Small intestine (tissue), 7 donors: ENCODE data around the gene CSPG4. TPM values are rescaled to one million over a fixed set of nuclear protein-coding genes. Genes with fewer than 3 reads are reported as not detected.

Experiments used
- DNase-seq, 2 donors: peaks; one replicate each; pipeline versions ENCODE4 v3.0.0 to v3.0.0-alpha.2; 2013
- FAIRE-seq: peaks from 2 replicates; lab custom pipeline; 2012; peaks lifted over from hg19 to GRCh38; lab: Jason Lieb, UNC
- H3K27ac ChIP-seq, 3 donors: one replicate each; pipeline ENCODE4 v1.5.1; 2013; ENCODE audit warnings: low read length in 2 of 3, mild to moderate bottlenecking in 2 of 3, control low read depth in 1 of 3, inconsistent platforms in 1 of 3, low read depth in 1 of 3, moderate library complexity in 1 of 3
- H3K27me3 ChIP-seq, 3 donors: one replicate each; pipeline ENCODE4 v1.6.1; 2013; ENCODE audit warnings: low read length in 3 of 3, inconsistent platforms in 1 of 3; ENCODE audit not compliant: control insufficient read depth in 3 of 3, insufficient read depth in 3 of 3
- H3K36me3 ChIP-seq, 3 donors: one replicate each; pipeline ENCODE4 v1.6.1; 2013; ENCODE audit warnings: low read length in 3 of 3, inconsistent platforms in 1 of 3, low read depth in 1 of 3, mild to moderate bottlenecking in 1 of 3, moderate library complexity in 1 of 3; ENCODE audit not compliant: control insufficient read depth in 3 of 3, insufficient read depth in 2 of 3
- H3K4me1 ChIP-seq, 3 donors: one replicate each; pipeline ENCODE4 v1.6.1; 2013; ENCODE audit warnings: low read length in 2 of 3, inconsistent platforms in 1 of 3, low read depth in 1 of 3, mild to moderate bottlenecking in 1 of 3, moderate library complexity in 1 of 3; ENCODE audit not compliant: control insufficient read depth in 3 of 3, insufficient read depth in 2 of 3
- H3K4me3 ChIP-seq, 3 donors: one replicate each; pipeline ENCODE4 v1.5.1; 2013; ENCODE audit warnings: low read length in 3 of 3, control low read depth in 1 of 3, inconsistent platforms in 1 of 3, low read depth in 1 of 3, mild to moderate bottlenecking in 1 of 3, moderate library complexity in 1 of 3
- H3K9me3 ChIP-seq, 2 donors: one replicate each; pipeline ENCODE4 v1.6.1; 2013; ENCODE audit warnings: low read depth in 1 of 2, low read length in 1 of 2; ENCODE audit not compliant: control insufficient read depth in 2 of 2, insufficient read depth in 1 of 2
- WGBS, 3 donors: extraction: QIAGEN DNeasy Blood & Tissue Kit; methylation state at CpG; one replicate each; pipeline ENCODE4 v1.1.7; 2013; 5-methylcytosine and 5-hydroxymethylcytosine counted together
- polyA plus RNA-seq, 4 donors: library from polyadenylated mRNA; stranded (reverse) in 3 of 4; unstranded in 1 of 4; fragments of 200-250 nt in 3 of 4; fragments of 120-200 nt in 1 of 4; gene quantifications; one replicate each; pipeline versions ENCODE4 v1.2.1 to v1.2.3, GENCODE V29; 2013
- donor health status: healthy with polysubstance abuse.
- donor health status: control.
- donor health status: control.
- donor health status: Bipolar disorder and iron deficiency.
- donor health status: healthy.

CSPG4 gene
- polyA plus RNA-seq, 4 donors, result 0.22 to 7.2 (median 2.5) TPM

GRCh38 chr15:75729326-75730069, 16.9 kb upstream of the CSPG4 start:
- Histone ChIP-seq H3K4me3 (no peak overlapping the region), H3K9me3 (no peaks in the 10 kb centered on the region), H3K4me1 (peaks cover 0 to 13% (median 0%) of the 10 kb centered on the region in 3 donors), H3K27me3 (no peaks in the 10 kb centered on the region), H3K36me3 (peaks cover 0 to 7% (median 0%) of the 10 kb centered on the region in 3 donors), H3K27ac (no peak overlapping the region)
- DNase-seq (no peak), FAIRE-seq (no peak)
- WGBS, 3 donors, result 68 to 83% (median 75%) methylated on average over 10 of the region's 10 CpGs

GRCh38 chr15:75727851-75728715, 15.4 kb upstream of the CSPG4 start:
- Histone ChIP-seq H3K4me3 (no peak overlapping the region), H3K4me1 (peaks cover 2 to 24% (median 8%) of the 10 kb centered on the region in 3 donors), H3K27ac (no peak overlapping the region), H3K36me3 (peaks cover 0 to 2% (median 0%) of the 10 kb centered on the region in 3 donors), H3K9me3 (no peaks in the 10 kb centered on the region), H3K27me3 (no peaks in the 10 kb centered on the region)
- DNase-seq, result peak; percentile 50 to 59
- 16 to 51% (median 30%) methylated on average over 15 to 17 of the region's 17 CpGs for WGBS, 3 donors
- FAIRE-seq, result no peak

DNA sequence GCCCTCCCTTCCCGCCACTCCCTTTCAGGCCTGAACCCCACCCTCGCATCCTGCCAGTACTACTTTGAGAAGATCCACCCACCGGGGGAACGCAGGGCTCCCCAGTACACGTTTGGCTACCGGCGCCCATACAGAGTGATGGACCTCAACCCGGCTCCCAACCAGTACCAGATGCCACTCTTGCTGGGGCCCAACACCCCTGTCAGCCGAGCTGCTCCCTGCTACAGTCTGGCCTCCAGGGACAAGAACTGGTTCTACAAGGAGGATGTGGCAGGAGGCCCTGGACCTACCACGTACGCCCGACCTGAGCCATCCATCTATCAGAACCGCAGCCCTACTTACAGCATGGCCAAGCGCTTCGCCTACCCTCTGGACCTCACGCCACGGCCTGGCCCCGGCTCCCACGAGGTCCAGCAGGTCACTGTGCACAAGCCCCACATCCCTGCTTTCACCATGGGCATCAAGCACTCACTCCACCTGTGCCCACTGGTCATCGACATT, 14.4 kb upstream of the CSPG4 start:
- Histone ChIP-seq H3K4me3 (no peak overlapping the region), H3K27me3 (no peaks in the 10 kb centered on the region), H3K4me1 (peaks cover 2 to 27% (median 8%) of the 10 kb centered on the region in 3 donors), H3K36me3 (peaks cover 0 to 2% (median 0%) of the 10 kb centered on the region in 3 donors), H3K9me3 (no peaks in the 10 kb centered on the region), H3K27ac (no peak overlapping the region)
- 59 to 79% (median 63%) methylated on average over 20 of the region's 20 CpGs for WGBS, 3 donors
- FAIRE-seq, result no peak
- no peak for DNase-seq

- H3K4me3 ChIP-seq, result no peak overlapping the region
- H3K27me3 ChIP-seq, result no peaks in the 10 kb centered on the region
- H3K9me3 ChIP-seq, result no peaks in the 10 kb centered on the region
- no peak overlapping the region for H3K27ac ChIP-seq
- H3K36me3 ChIP-seq, result peaks cover 0 to 2% (median 0%) of the 10 kb centered on the region in 3 donors
- 73 to 85% (median 81%) methylated on average over 11 of the region's 11 CpGs for WGBS, 3 donors
- H3K4me1 ChIP-seq, result peaks cover 2 to 31% (median 8%) of the 10 kb centered on the region in 3 donors
- DNase-seq, result no peak
- FAIRE-seq, result no peak
Observed at GRCh38 chr15:75725719-75726607, 13.3 kb upstream of the CSPG4 start.

- H3K36me3 ChIP-seq, result no peaks in the 10 kb centered on the region
- FAIRE-seq (no peak), DNase-seq (no peak)
- peaks cover 2 to 32% (median 8%) of the 10 kb centered on the region in 3 donors for H3K4me1 ChIP-seq
- no peaks in the 10 kb centered on the region for H3K27me3 ChIP-seq
- no peaks in the 10 kb centered on the region for H3K9me3 ChIP-seq
- no peak overlapping the region for H3K4me3 ChIP-seq
- 87 to 91% (median 91%) methylated on average over 14 to 15 of the region's 15 CpGs for WGBS, 3 donors
- H3K27ac ChIP-seq, result no peak overlapping the region
Observed at GRCh38 chr15:75725006-75725718, 12.5 kb upstream of the CSPG4 start.

DNA sequence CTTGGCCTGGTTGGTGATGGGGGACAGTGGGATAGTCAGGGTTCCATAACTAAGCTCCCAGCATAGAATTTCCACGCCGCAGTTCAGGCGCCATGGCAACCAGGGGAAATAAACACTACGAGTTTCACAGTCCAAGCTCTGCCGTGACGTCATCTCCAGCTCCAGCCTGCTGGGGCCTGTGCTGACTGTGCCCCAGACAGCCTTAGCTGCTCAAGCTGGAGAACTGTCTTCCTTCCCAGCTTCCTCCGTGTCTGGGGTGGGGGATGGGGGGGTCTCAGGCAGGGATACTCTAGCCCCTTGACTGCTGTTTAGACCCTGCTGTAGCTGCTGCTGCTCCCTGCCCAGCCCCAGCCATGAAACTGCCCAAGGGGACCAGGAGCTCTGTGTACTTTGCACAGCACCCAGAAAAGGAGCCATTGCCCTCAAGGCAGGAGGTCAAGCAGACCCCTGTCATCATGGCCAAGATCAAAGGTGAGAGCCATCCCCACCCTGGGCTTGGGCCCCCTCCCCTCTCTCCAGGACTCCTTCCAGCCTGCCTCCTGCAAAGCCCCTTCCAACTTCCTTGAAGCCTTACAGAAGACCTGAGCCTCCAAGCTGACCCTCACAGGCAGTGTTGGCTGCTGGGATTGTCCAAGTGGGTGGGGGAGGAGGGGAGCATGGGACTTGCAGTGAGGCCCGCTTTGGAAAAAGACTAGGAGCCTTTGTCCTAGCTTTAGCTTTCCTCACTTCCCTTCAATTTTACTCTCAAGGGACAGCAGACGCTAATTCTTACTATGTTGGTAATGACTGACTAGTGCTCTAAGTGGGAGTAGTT, 11.4 kb upstream of the CSPG4 start:
- 21 to 26% (median 23%) methylated on average over 9 of the region's 9 CpGs for WGBS, 3 donors
- peak overlapping the region; percentile 34 to 89 (median 85) for H3K27ac ChIP-seq
- H3K9me3 ChIP-seq, result no peaks in the 10 kb centered on the region
- H3K4me3 ChIP-seq, result no peak overlapping the region
- DNase-seq, result peak; percentile 95 to 98
- no peak for FAIRE-seq
- no peaks in the 10 kb centered on the region for H3K27me3 ChIP-seq
- peaks cover 2 to 32% (median 8%) of the 10 kb centered on the region in 3 donors for H3K4me1 ChIP-seq
- H3K36me3 ChIP-seq, result no peaks in the 10 kb centered on the region
